ENCODE data around the gene SLC4A7.
A peak's percentile ranks its signal among the peaks of the same experiment; 100 is the strongest.

Gene SLC4A7

GRCh38 chr3:27345045-27345444 lies 139.1 kb downstream of the SLC4A7 start:
- no peak for DNase-seq (ENCODE audit: low read depth in 1 of 2, low spot score in 1 of 2)
- Histone ChIP-seq H3K27ac (replicated peaks) (peak overlapping the region; percentile 46), H3K4me3 (replicated peaks; ENCODE audit: insufficient read depth, low read length) (no peak overlapping the region), H3K27me3 (ENCODE audit: insufficient read depth, poor library complexity, severe bottlenecking) (no peaks in the 10 kb centered on the region)
- TF ChIP-seq CTCF (IDR thresholded peaks at IDR 0.05; ENCODE audit: insufficient read depth, low read length), result no peak
- no peak for TF ChIP-seq GABPA (IDR thresholded peaks at IDR 0.05; ENCODE audit: low read depth)
- TF ChIP-seq, protein P1, sequence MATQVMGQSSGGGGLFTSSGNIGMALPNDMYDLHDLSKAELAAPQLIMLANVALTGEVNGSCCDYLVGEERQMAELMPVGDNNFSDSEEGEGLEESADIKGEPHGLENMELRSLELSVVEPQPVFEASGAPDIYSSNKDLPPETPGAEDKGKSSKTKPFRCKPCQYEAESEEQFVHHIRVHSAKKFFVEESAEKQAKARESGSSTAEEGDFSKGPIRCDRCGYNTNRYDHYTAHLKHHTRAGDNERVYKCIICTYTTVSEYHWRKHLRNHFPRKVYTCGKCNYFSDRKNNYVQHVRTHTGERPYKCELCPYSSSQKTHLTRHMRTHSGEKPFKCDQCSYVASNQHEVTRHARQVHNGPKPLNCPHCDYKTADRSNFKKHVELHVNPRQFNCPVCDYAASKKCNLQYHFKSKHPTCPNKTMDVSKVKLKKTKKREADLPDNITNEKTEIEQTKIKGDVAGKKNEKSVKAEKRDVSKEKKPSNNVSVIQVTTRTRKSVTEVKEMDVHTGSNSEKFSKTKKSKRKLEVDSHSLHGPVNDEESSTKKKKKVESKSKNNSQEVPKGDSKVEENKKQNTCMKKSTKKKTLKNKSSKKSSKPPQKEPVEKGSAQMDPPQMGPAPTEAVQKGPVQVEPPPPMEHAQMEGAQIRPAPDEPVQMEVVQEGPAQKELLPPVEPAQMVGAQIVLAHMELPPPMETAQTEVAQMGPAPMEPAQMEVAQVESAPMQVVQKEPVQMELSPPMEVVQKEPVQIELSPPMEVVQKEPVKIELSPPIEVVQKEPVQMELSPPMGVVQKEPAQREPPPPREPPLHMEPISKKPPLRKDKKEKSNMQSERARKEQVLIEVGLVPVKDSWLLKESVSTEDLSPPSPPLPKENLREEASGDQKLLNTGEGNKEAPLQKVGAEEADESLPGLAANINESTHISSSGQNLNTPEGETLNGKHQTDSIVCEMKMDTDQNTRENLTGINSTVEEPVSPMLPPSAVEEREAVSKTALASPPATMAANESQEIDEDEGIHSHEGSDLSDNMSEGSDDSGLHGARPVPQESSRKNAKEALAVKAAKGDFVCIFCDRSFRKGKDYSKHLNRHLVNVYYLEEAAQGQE (IDR thresholded peaks at IDR 0.05; ENCODE audit: insufficient replicate concordance, low read depth), result no peak
- no peak for TF ChIP-seq SPI1 (IDR thresholded peaks at IDR 0.05; ENCODE audit: borderline replicate concordance, low read depth)
- TF ChIP-seq POLR2AphosphoS5 (IDR thresholded peaks at IDR 0.05; ENCODE audit: low read depth), result no peak

DNA sequence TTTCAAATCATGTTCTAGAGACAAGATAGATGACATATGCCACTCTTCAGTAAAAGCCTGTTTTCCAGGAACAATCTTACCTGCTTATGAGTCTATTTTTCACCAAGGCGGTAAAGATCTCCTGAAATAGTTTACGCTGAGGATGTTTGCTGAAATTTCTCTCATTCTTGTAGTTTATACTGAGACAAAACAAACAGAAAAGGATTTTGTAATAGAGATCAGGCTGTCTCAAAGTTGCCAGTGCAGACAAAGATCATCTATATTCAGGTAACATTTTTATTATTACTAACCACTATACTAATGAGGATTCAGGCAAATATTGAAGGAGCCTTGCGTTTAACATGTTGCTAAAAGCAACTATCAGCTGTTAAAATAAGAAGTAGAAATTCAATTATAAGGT lies 140.0 kb downstream of the SLC4A7 start:
- Histone ChIP-seq H3K4me3 (replicated peaks; ENCODE audit: insufficient read depth, low read length) (no peak overlapping the region), H3K27ac (replicated peaks) (no peak overlapping the region), H3K27me3 (ENCODE audit: insufficient read depth, poor library complexity, severe bottlenecking) (no peaks in the 10 kb centered on the region)
- DNase-seq (ENCODE audit: low read depth in 1 of 2, low spot score in 1 of 2), result no peak
- TF ChIP-seq GABPA (IDR thresholded peaks at IDR 0.05; ENCODE audit: low read depth) (no peak), POLR2AphosphoS5 (IDR thresholded peaks at IDR 0.05; ENCODE audit: low read depth) (no peak), CTCF (IDR thresholded peaks at IDR 0.05; ENCODE audit: insufficient read depth, low read length) (no peak), SPI1 (IDR thresholded peaks at IDR 0.05; ENCODE audit: borderline replicate concordance, low read depth) (no peak)
- TF ChIP-seq, protein P1 (IDR thresholded peaks at IDR 0.05; ENCODE audit: insufficient replicate concordance, low read depth), result no peak

GRCh38 chr3:27342267-27342666 lies 141.9 kb downstream of the SLC4A7 start:
- Histone ChIP-seq H3K4me3 (replicated peaks; ENCODE audit: insufficient read depth, low read length) (no peak overlapping the region), H3K27ac (replicated peaks) (no peak overlapping the region), H3K27me3 (ENCODE audit: insufficient read depth, poor library complexity, severe bottlenecking) (no peaks in the 10 kb centered on the region)
- TF ChIP-seq GABPA (IDR thresholded peaks at IDR 0.05; ENCODE audit: low read depth) (no peak), POLR2AphosphoS5 (IDR thresholded peaks at IDR 0.05; ENCODE audit: low read depth) (no peak), SPI1 (IDR thresholded peaks at IDR 0.05; ENCODE audit: borderline replicate concordance, low read depth) (no peak), CTCF (IDR thresholded peaks at IDR 0.05; ENCODE audit: insufficient read depth, low read length) (no peak)
- TF ChIP-seq, protein P1 (IDR thresholded peaks at IDR 0.05; ENCODE audit: insufficient replicate concordance, low read depth), result no peak
- no peak for DNase-seq (ENCODE audit: low read depth in 1 of 2, low spot score in 1 of 2)

Measured in HL-60 (cell line).